ENCODE data around the gene DNAH2. TPM values are rescaled to one million over a fixed set of nuclear protein-coding genes. Genes with fewer than 3 reads are reported as not detected.
"Not testable (repeated sequence)": the region's sequence is repeated elsewhere in the genome, so short reads cannot be mapped to it uniquely, and the experiment has no call there.

The DNAH2 gene
- total RNA-seq, 4 donors from 2014 or later, result under 0.01 to 0.22 (median 0.20) TPM; not detected in 1

- 70 to 72% methylated on average over 11 of the region's 11 CpGs for WGBS, 2 donors
- no peak for DNase-seq
- Histone ChIP-seq H3K9me3 (no peaks in the 10 kb centered on the region), H3K4me3 (replicated peaks in 1 of 3) (no peak overlapping the region), H3K36me3 (no peaks in the 10 kb centered on the region), H3K4me1 (peaks cover under 1 to 2% of the 10 kb centered on the region in 2 donors), H3K27me3 (no peaks in the 10 kb centered on the region), H3K27ac (no peak overlapping the region)
- intact Hi-C loops (cut with DNase I), result no loop called here
- TF ChIP-seq POLR2A (IDR thresholded peaks at IDR 0.05) (no peak), CTCF (IDR thresholded peaks at IDR 0.05) (no peak)
These were observed 91.7 kb downstream of the DNAH2 start for GRCh38 chr17:7809086-7809790.

- WGBS, 2 donors, result 80 to 88% methylated on average over 9 of the region's 9 CpGs
- intact Hi-C loops (cut with DNase I), result not testable (repeated sequence)
These were observed 92.3 kb downstream of the DNAH2 start for GRCh38 chr17:7809791-7810343.

GRCh38 chr17:7811251-7811650 lies 93.7 kb downstream of the DNAH2 start:
- no peaks in the 10 kb centered on the region for H3K4me1 ChIP-seq
- no peak overlapping the region for H3K4me3 ChIP-seq (replicated peaks in 1 of 3)
- H3K36me3 ChIP-seq, result no peaks in the 10 kb centered on the region
- 83 to 85% methylated on average over 3 of the region's 3 CpGs for WGBS, 2 donors
- no peaks in the 10 kb centered on the region for H3K9me3 ChIP-seq
- no peak for DNase-seq
- TF ChIP-seq CTCF (IDR thresholded peaks at IDR 0.05), result no peak
- TF ChIP-seq POLR2A (IDR thresholded peaks at IDR 0.05), result no peak
- H3K27me3 ChIP-seq, result no peaks in the 10 kb centered on the region
- no peak overlapping the region for H3K27ac ChIP-seq
- intact Hi-C loops (cut with DNase I), result no loop called here

More at GRCh38 chr17:7809791-7810343, 92.3 kb downstream of the DNAH2 start:
- not testable (repeated sequence) for H3K9me3 ChIP-seq; H3K4me1 ChIP-seq; H3K4me3 ChIP-seq (replicated peaks in 1 of 3); H3K27me3 ChIP-seq; DNase-seq; H3K36me3 ChIP-seq; H3K27ac ChIP-seq

GRCh38 chr17:7814969-7815368 lies 97.4 kb downstream of the DNAH2 start:
- WGBS, 2 donors, result 87% methylated on average over 5 of the region's 5 CpGs
- intact Hi-C loops (cut with DNase I), result no loop called here
- no peak for TF ChIP-seq CTCF (IDR thresholded peaks at IDR 0.05)
- no peak for TF ChIP-seq POLR2A (IDR thresholded peaks at IDR 0.05)
- Histone ChIP-seq H3K9me3 (no peaks in the 10 kb centered on the region), H3K36me3 (no peaks in the 10 kb centered on the region), H3K27ac (no peak overlapping the region), H3K4me3 (replicated peaks in 1 of 3) (no peak overlapping the region), H3K4me1 (no peaks in the 10 kb centered on the region), H3K27me3 (no peaks in the 10 kb centered on the region)
- DNase-seq, result no peak

- Histone ChIP-seq H3K4me3 (replicated peaks in 1 of 3) (no peak overlapping the region), H3K36me3 (no peaks in the 10 kb centered on the region), H3K4me1 (no peaks in the 10 kb centered on the region), H3K27ac (no peak overlapping the region), H3K9me3 (no peaks in the 10 kb centered on the region), H3K27me3 (no peaks in the 10 kb centered on the region)
- TF ChIP-seq CTCF (IDR thresholded peaks at IDR 0.05) (no peak), POLR2A (IDR thresholded peaks at IDR 0.05) (no peak)
- intact Hi-C loops (cut with DNase I), result no loop called here
- no peak for DNase-seq
- WGBS, 2 donors, result 92 to 94% methylated on average over 7 to 10 of the region's 10 CpGs
These were observed 99.5 kb downstream of the DNAH2 start for GRCh38 chr17:7816926-7817642.
